SU-DHL-6 (cell line): Measurements from ENCODE around the gene FAM114A1.

Experiments
- CTCF ChIP-seq: fragments of 200-600 bp; sonication (generic); IDR thresholded peaks from one replicate; pipeline ENCODE4 v1.5.1; 2017; ENCODE audit warnings: antibody characterized with exemption, mild to moderate bottlenecking, low read length, moderate library complexity; ENCODE audit not compliant: insufficient read depth, poor library complexity, severe bottlenecking
- EZH2phosphoT487 ChIP-seq: fragments of 200-600 bp; sonication (generic), shearing (Covaris generic); conservative IDR thresholded peaks from 2 replicates; pipeline ENCODE4 v1.6.1; 2018; ENCODE audit warnings: mild to moderate bottlenecking, antibody characterized with exemption, low read length, moderate library complexity, mixed read lengths

GRCh38 chr4:38958453-38959190 lies 91.0 kb downstream of the FAM114A1 start:
- TF ChIP-seq CTCF: no peak
- TF ChIP-seq EZH2phosphoT487: no peak
